Parathyroid adenoma (tissue), 2 donors: ENCODE measurements around the gene USP37.
"Not testable (repeated sequence)": the region's sequence is repeated elsewhere in the genome, so short reads cannot be mapped to it uniquely, and the experiment has no call there.

Experiments
- H2AFZ ChIP-seq: fragments of 300-600 bp; sonication (generic); one replicate; pipeline ENCODE4 v1.7.0; 2017; ENCODE audit warnings: antibody characterized with exemption, mild to moderate bottlenecking
- H3K27ac ChIP-seq: fragments of 300-600 bp; sonication (generic); one replicate; pipeline ENCODE4 v1.7.0; 2017
- H3K27me3 ChIP-seq: fragments of 300-600 bp; sonication (generic); one replicate; pipeline ENCODE4 v1.7.0; 2017; ENCODE audit warnings: low read length; ENCODE audit not compliant: control insufficient read depth, insufficient read depth
- H3K36me3 ChIP-seq: fragments of 300-600 bp; sonication (generic); one replicate; pipeline ENCODE4 v1.7.0; 2017; ENCODE audit warnings: low read length; ENCODE audit not compliant: control insufficient read depth, insufficient read depth
- H3K4me1 ChIP-seq: fragments of 300-600 bp; sonication (generic); one replicate; pipeline ENCODE4 v1.7.0; 2017; ENCODE audit warnings: control low read depth
- H3K4me2 ChIP-seq: fragments of 300-600 bp; sonication (generic); one replicate; pipeline ENCODE4 v1.7.0; 2017; ENCODE audit warnings: low read length
- H3K4me3 ChIP-seq: fragments of 300-600 bp; sonication (generic); one replicate; pipeline ENCODE4 v1.7.0; 2017; ENCODE audit warnings: low read depth, low read length
- H3K79me2 ChIP-seq: fragments of 300-600 bp; sonication (generic); one replicate; pipeline ENCODE4 v1.7.0; 2017; ENCODE audit warnings: control low read depth
- H3K9ac ChIP-seq: fragments of 300-600 bp; sonication (generic); one replicate; pipeline ENCODE4 v1.7.0; 2017; ENCODE audit warnings: mild to moderate bottlenecking
- H3K9me3 ChIP-seq: fragments of 300-600 bp; sonication (generic); one replicate; pipeline ENCODE4 v1.7.0; 2017; ENCODE audit warnings: low read length; ENCODE audit not compliant: control insufficient read depth
- TF ChIP-seq, protein P1 (sequence below): fragments of 300-600 bp; sonication (generic); IDR thresholded peaks from one replicate; pipeline ENCODE4 v1.7.0; 2017; ENCODE audit warnings: antibody characterized with exemption, mild to moderate bottlenecking
- donor health status: primary hyperparathyroidism.

Gene USP37

DNA sequence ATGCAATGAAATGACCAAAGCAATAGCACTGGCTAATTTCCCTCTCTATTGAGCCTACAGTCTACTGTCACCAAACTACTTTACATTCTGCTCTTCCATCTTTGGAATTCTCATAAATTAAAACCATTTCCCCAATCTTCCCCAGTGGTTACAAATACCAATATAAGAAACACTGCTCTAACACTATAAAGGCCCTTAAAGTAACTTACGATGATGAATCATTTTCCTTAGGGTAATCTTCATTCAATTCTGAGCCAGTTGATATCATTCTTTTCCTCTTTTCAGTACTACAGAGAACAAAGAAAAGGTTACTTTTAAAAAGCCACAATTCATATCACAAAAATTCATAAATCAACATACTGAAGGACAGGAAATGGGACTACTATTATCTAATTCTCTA, 22.1 kb downstream of the USP37 start:
- no peaks in the 10 kb centered on the region for H3K27me3 ChIP-seq
- no peak overlapping the region for H2AFZ ChIP-seq
- no peaks in the 10 kb centered on the region for H3K36me3 ChIP-seq
- H3K27ac ChIP-seq: no peak overlapping the region
- H3K4me1 ChIP-seq: no peaks in the 10 kb centered on the region
- TF ChIP-seq, protein P1, sequence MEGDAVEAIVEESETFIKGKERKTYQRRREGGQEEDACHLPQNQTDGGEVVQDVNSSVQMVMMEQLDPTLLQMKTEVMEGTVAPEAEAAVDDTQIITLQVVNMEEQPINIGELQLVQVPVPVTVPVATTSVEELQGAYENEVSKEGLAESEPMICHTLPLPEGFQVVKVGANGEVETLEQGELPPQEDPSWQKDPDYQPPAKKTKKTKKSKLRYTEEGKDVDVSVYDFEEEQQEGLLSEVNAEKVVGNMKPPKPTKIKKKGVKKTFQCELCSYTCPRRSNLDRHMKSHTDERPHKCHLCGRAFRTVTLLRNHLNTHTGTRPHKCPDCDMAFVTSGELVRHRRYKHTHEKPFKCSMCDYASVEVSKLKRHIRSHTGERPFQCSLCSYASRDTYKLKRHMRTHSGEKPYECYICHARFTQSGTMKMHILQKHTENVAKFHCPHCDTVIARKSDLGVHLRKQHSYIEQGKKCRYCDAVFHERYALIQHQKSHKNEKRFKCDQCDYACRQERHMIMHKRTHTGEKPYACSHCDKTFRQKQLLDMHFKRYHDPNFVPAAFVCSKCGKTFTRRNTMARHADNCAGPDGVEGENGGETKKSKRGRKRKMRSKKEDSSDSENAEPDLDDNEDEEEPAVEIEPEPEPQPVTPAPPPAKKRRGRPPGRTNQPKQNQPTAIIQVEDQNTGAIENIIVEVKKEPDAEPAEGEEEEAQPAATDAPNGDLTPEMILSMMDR: no peak
- H3K4me3 ChIP-seq: no peak overlapping the region
- H3K9ac ChIP-seq: no peak overlapping the region
- H3K79me2 ChIP-seq: no peaks in the 10 kb centered on the region
- H3K4me2 ChIP-seq: no peak overlapping the region
- no peaks in the 10 kb centered on the region for H3K9me3 ChIP-seq

DNA sequence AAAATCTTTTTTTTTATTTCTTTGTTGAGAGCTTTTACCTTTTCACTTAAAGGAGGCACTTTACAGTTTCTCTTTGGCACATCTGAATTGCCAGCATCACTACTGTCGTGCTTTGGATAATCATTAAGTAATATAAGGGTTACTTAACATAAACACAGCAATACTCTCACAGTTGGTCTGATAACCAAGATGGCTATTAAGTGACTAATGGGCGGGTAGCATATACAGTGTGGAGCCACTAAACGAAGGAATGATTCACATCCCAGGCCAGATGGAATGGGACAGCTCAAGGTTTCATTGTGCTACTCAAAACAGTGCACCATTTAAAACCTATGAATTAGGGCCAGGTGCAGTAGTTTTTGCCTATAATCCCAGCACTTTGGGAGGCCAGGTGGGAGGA, 28.1 kb downstream of the USP37 start:
- TF ChIP-seq, protein P1: no peak
- Histone ChIP-seq H3K4me2 (no peak overlapping the region), H3K4me3 (no peak overlapping the region), H3K4me1 (no peaks in the 10 kb centered on the region), H3K9me3 (no peaks in the 10 kb centered on the region), H3K27ac (no peak overlapping the region), H3K36me3 (no peaks in the 10 kb centered on the region), H2AFZ (no peak overlapping the region), H3K27me3 (no peaks in the 10 kb centered on the region), H3K9ac (no peak overlapping the region), H3K79me2 (no peaks in the 10 kb centered on the region)

GRCh38 chr2:218536804-218537494, 31.2 kb downstream of the USP37 start:
- H3K36me3 ChIP-seq: no peaks in the 10 kb centered on the region
- no peaks in the 10 kb centered on the region for H3K4me1 ChIP-seq
- H3K27ac ChIP-seq: no peak overlapping the region
- H3K79me2 ChIP-seq: no peaks in the 10 kb centered on the region
- H3K4me3 ChIP-seq: no peak overlapping the region
- no peak overlapping the region for H2AFZ ChIP-seq
- TF ChIP-seq, protein P1: no peak
- no peak overlapping the region for H3K9ac ChIP-seq
- H3K9me3 ChIP-seq: no peaks in the 10 kb centered on the region
- no peak overlapping the region for H3K4me2 ChIP-seq
- H3K27me3 ChIP-seq: no peaks in the 10 kb centered on the region

GRCh38 chr2:218529990-218530389, 38.2 kb downstream of the USP37 start:
- H3K27me3 ChIP-seq: no peaks in the 10 kb centered on the region
- TF ChIP-seq, protein P1: no peak
- no peak overlapping the region for H2AFZ ChIP-seq
- no peak overlapping the region for H3K4me2 ChIP-seq
- no peaks in the 10 kb centered on the region for H3K36me3 ChIP-seq
- H3K4me3 ChIP-seq: no peak overlapping the region
- no peaks in the 10 kb centered on the region for H3K9me3 ChIP-seq
- no peak overlapping the region for H3K27ac ChIP-seq
- no peak overlapping the region for H3K9ac ChIP-seq
- H3K79me2 ChIP-seq: no peaks in the 10 kb centered on the region
- no peaks in the 10 kb centered on the region for H3K4me1 ChIP-seq

DNA sequence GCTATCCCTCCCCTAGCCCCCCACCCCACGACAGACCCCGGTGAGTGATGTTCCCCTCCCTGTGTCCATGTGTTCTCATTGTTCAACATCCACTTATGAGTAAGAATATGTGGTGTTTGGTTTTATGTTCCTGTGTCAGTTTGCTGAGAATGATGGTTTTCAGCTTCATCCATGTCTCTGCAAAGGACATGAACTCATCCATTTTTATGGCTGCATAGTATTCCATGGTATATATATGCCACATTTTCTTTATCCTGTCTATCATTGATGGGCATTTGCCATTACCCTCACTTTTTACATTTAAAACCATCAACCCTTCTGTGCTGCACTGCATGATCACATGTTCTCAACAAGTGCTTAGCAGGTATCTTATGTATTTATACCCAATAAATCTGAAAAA, 39.7 kb downstream of the USP37 start:
- not testable (repeated sequence) for H3K27ac ChIP-seq, H2AFZ ChIP-seq, H3K4me3 ChIP-seq, H3K9ac ChIP-seq, H3K9me3 ChIP-seq, H3K36me3 ChIP-seq, H3K4me2 ChIP-seq, H3K79me2 ChIP-seq, H3K4me1 ChIP-seq, H3K27me3 ChIP-seq
